Spinal cord (tissue), 10 donors: ENCODE measurements around the gene KCP. TPM values are rescaled to one million over a fixed set of nuclear protein-coding genes. Genes with fewer than 3 reads are reported as not detected.

Experiments used
- DNase-seq, 6 donors: peaks; one replicate each; pipeline versions ENCODE4 v3.0.0 to v3.0.0-alpha.2; 2013 to 2015; ENCODE audit warnings: low spot score in 6 of 6, low read depth in 4 of 6
- H3K27ac ChIP-seq: one replicate; pipeline ENCODE4 v1.5.1; 2013; ENCODE audit warnings: low read depth, low read length, control low read depth
- H3K27me3 ChIP-seq: one replicate; pipeline ENCODE4 v1.6.1; 2013; ENCODE audit warnings: low read length; ENCODE audit not compliant: control insufficient read depth, insufficient read depth
- H3K36me3 ChIP-seq: one replicate; pipeline ENCODE4 v1.6.1; 2013; ENCODE audit warnings: low read length; ENCODE audit not compliant: control insufficient read depth, insufficient read depth
- H3K4me1 ChIP-seq: one replicate; pipeline ENCODE4 v1.6.1; 2013; ENCODE audit warnings: low read length; ENCODE audit not compliant: control insufficient read depth, insufficient read depth
- H3K4me3 ChIP-seq: one replicate; pipeline ENCODE4 v1.5.1; 2013; ENCODE audit warnings: low read depth, low read length, control low read depth
- H3K9me3 ChIP-seq: one replicate; pipeline ENCODE4 v1.6.1; 2013; ENCODE audit warnings: low read length; ENCODE audit not compliant: control insufficient read depth, insufficient read depth
- WGBS: methylation state at CpG from one replicate; pipeline ENCODE4 v1.1.5; 2013; ENCODE audit warnings: missing lambda C conversion rate; ENCODE audit not compliant: insufficient coverage; 5-methylcytosine and 5-hydroxymethylcytosine counted together
- polyA plus RNA-seq, 2 donors: library from polyadenylated mRNA; unstranded; fragments of 120-200 nt; gene quantifications; one replicate each; pipeline ENCODE4 v1.2.1, GENCODE V29; 2013; ENCODE audit not compliant: insufficient read length in 2 of 2
- total RNA-seq, 2 donors: library from RNA; depleted of rRNA in 1 of 2; stranded (reverse); fragments of 120-200 nt in 1 of 2; fragments of >200 nt in 1 of 2; gene quantifications; one replicate each; pipeline versions ENCODE4 v1.2.3 to v1.2.4, GENCODE V29; 2013 to 2014
- donor health status: healthy.

KCP gene
- total and polyA plus RNA-seq, 4 donors = 0.40 to 2.3 (median 1.6) TPM

DNA sequence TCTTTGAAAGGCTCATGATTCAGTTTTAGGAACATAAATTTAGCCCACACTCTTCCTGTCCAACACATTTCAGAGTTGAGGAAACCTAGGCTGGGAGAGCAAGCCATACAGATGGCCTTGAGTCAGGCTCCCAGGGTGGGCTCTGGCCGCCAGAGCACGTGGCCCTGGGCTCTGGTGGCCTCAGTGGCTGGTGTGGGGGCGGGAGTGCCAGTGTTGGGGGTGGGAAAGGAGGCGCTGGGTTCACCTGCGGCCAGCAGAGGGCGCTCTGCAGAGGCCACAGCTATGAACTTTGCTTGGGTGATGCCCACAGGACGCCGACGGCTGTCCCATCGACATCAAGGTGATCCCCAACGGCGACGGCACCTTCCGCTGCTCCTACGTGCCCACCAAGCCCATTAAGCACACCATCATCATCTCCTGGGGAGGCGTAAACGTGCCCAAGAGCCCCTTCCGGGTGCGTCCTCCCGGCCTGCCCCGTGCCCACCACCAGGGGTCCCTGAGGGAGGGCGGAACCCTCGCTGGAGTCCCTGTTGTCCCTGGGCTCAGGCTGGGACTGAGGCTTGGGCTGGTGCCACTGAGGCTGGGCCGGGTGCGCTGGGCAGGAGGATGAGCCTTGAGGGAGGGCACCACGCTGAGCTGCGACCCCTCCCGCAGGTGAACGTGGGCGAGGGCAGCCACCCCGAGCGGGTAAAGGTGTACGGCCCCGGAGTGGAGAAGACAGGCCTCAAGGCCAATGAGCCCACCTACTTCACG lies 68.4 kb downstream of the KCP start:
- Histone ChIP-seq H3K9me3 (no peaks in the 10 kb centered on the region), H3K36me3 (peaks cover 97% of the 10 kb centered on the region), H3K4me1 (peaks cover 10% of the 10 kb centered on the region), H3K27me3 (no peaks in the 10 kb centered on the region), H3K27ac (no peak overlapping the region), H3K4me3 (no peak overlapping the region)
- 55% methylated on average over 31 of the region's 35 CpGs for WGBS
- DNase-seq = peak in 1 of 6 donors; percentile 26

DNA sequence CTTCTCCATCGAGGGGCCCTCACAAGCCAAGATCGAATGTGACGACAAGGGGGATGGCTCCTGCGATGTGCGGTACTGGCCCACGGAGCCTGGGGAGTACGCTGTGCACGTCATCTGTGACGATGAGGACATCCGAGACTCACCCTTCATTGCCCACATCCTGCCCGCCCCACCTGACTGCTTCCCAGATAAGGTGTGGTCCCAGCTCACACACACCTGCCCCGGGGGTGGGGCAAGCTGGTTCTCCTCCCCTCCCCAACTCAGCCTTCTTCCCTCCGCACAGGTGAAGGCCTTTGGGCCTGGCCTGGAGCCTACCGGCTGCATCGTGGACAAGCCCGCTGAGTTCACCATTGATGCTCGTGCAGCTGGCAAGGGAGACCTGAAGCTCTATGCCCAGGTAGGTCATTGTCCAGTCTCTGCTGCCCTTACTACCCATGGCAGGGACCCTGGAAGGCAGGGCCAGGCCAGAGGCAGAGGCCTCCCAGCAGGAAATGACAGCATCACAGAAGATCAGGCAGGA lies 69.3 kb downstream of the KCP start:
- Histone ChIP-seq H3K36me3 (peaks cover 97% of the 10 kb centered on the region), H3K4me3 (no peak overlapping the region), H3K9me3 (no peaks in the 10 kb centered on the region), H3K27ac (no peak overlapping the region), H3K4me1 (peaks cover 18% of the 10 kb centered on the region), H3K27me3 (no peaks in the 10 kb centered on the region)
- WGBS = 86% methylated on average over 17 of the region's 17 CpGs
- no peak for DNase-seq

DNA sequence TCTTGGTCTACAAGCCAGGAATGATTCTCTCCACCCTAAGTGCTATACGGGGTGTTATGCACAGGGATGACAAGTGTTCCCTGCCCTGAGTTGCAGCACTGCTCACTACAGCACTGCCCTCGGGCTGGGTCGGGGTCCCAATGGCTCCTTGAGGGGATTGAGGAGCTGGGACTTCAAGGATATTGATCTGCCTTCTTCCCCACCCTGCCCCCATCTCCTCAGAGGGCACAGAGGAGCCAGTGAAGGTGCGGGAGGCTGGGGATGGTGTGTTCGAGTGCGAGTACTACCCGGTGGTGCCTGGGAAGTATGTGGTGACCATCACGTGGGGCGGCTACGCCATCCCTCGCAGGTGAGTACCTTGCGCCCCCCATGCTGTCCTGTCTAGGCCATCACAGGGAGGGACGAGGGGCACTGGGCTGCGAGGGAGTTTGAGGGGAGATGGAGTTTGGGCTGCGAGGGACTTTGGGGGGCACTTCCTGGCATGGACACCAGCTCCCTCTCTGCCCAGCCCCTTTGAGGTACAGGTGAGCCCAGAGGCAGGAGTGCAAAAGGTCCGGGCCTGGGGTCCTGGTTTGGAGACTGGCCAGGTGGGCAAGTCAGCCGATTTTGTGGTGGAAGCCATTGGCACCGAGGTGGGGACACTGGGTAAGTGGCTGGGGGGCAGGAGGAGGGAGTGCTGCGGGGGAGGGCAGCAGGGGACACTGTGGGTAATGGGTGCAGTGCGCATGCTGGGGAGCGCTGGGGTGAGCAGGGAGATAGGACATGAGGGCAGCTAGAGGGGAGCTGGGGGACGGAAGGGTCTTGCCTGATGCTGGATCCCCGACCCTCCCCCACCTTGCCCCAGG lies 70.0 kb downstream of the KCP start:
- Histone ChIP-seq H3K4me3 (no peak overlapping the region), H3K36me3 (peaks cover 97% of the 10 kb centered on the region), H3K4me1 (peaks cover 25% of the 10 kb centered on the region), H3K9me3 (no peaks in the 10 kb centered on the region), H3K27me3 (no peaks in the 10 kb centered on the region), H3K27ac (no peak overlapping the region)
- no peak for DNase-seq
- 91% methylated on average over 22 of the region's 23 CpGs for WGBS

DNA sequence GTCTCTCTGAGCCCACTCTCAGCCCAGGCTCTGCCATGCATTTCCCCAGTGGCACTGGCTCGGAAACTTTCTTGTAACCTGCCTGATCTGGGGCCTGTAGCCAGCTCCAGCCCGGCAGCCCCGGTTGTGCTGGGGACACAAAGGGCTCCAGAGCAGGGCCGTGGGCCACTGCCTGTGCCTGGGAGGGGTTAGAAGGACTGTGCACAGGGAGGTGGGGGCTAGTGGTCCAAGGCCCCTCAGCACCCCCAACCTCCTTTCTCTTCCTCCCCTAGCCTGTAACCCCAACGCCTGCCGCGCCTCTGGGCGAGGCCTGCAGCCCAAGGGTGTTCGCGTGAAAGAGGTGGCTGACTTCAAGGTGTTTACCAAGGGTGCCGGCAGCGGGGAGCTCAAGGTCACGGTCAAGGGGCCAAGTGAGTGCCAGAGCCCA lies 70.7 kb downstream of the KCP start:
- no peak overlapping the region for H3K27ac ChIP-seq
- WGBS = 80% methylated on average over 11 of the region's 13 CpGs
- peaks cover 97% of the 10 kb centered on the region for H3K36me3 ChIP-seq
- peaks cover 32% of the 10 kb centered on the region for H3K4me1 ChIP-seq
- no peak overlapping the region for H3K4me3 ChIP-seq
- no peaks in the 10 kb centered on the region for H3K9me3 ChIP-seq
- no peak for DNase-seq
- H3K27me3 ChIP-seq = no peaks in the 10 kb centered on the region

DNA sequence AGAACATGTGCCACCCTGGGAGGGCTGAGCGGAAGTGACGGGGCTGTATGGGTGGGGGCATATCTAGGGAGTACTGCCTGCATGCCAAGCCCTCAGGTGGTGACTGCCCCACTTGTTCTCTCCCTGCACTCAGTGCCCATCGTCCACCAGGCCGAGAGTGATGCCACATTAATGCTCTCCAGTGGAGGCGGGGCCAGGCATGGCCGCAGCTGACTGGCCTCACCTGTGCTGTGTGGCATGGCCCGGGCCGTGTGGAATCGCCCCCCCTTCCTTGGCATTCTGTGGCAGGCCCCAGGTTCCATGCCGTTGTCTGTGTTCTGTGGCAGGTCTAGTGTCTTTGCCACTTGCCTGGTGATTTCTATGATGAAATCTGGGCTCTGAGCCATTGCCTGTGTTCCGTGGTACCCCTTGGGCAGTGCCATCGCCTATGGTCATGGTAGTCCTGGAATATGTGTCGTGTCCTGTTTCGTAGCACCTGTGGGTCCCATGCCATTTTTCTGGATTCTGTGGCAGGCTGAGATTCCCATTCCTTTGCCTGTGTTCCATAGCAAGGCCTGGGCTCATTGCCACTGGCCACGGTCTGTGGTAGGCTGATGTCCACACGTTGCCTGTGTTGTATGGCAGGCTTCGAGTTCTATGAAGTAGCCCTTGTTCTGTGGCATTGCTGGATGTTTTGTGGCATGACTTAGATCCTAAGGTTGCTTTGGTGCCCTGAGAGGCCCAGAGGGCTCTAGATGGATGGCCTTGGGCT lies 71.4 kb downstream of the KCP start:
- peaks cover 90% of the 10 kb centered on the region for H3K36me3 ChIP-seq
- 85% methylated on average over 17 of the region's 17 CpGs for WGBS
- peaks cover 32% of the 10 kb centered on the region for H3K4me1 ChIP-seq
- no peak for DNase-seq
- no peaks in the 10 kb centered on the region for H3K27me3 ChIP-seq
- no peaks in the 10 kb centered on the region for H3K9me3 ChIP-seq
- H3K4me3 ChIP-seq = no peak overlapping the region
- H3K27ac ChIP-seq = no peak overlapping the region

DNA sequence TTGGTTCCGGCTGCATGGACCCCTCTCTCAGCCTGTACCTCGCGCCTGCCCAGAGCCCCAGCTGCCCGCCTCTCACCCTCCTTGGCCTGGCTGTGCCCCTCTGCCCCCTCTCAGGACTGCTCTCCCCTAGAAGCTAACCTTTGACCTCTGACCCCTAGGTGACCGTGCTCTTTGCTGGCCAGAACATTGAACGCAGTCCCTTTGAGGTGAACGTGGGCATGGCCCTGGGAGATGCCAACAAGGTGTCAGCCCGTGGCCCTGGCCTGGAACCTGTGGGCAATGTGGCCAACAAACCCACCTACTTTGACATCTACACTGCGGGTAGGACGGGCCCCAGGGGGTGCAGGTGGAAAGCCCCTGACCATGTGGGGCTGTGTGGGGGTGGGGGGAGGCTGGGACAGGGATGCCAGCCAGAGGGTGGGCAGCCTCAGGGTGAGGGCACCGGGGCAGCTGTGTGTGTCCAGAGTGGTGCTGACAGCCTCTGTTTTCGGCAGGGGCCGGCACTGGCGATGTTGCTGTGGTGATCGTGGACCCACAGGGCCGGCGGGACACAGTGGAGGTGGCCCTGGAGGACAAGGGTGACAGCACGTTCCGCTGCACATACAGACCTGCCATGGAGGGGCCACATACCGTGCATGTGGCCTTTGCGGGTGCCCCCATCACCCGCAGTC lies 72.3 kb downstream of the KCP start:
- H3K4me3 ChIP-seq = no peak overlapping the region
- 91% methylated on average over 20 of the region's 22 CpGs for WGBS
- H3K4me1 ChIP-seq = peaks cover 39% of the 10 kb centered on the region
- no peak for DNase-seq
- peaks cover 81% of the 10 kb centered on the region for H3K36me3 ChIP-seq
- no peaks in the 10 kb centered on the region for H3K9me3 ChIP-seq
- no peak overlapping the region for H3K27ac ChIP-seq
- H3K27me3 ChIP-seq = no peaks in the 10 kb centered on the region

DNA sequence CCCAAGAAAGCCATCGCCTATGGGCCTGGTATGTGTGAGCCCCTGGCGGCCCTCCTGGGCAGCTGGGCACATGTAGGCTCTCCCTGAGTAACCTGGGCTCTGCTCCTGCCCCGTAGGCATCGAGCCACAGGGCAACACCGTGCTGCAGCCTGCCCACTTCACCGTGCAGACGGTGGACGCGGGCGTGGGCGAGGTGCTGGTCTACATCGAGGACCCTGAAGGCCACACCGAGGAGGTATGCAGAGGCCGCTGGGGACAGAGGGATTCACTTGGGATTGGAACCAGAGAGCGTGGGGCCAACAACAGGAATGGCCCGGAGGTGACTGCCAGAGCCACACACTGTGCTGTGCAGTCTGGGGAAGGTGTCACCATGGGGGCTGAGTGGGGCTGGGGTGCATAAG lies 73.0 kb downstream of the KCP start:
- no peak for DNase-seq
- Histone ChIP-seq H3K27me3 (no peaks in the 10 kb centered on the region), H3K4me1 (peaks cover 47% of the 10 kb centered on the region), H3K27ac (no peak overlapping the region), H3K4me3 (no peak overlapping the region), H3K36me3 (peaks cover 74% of the 10 kb centered on the region), H3K9me3 (no peaks in the 10 kb centered on the region)
- 90% methylated on average over 16 of the region's 16 CpGs for WGBS

DNA sequence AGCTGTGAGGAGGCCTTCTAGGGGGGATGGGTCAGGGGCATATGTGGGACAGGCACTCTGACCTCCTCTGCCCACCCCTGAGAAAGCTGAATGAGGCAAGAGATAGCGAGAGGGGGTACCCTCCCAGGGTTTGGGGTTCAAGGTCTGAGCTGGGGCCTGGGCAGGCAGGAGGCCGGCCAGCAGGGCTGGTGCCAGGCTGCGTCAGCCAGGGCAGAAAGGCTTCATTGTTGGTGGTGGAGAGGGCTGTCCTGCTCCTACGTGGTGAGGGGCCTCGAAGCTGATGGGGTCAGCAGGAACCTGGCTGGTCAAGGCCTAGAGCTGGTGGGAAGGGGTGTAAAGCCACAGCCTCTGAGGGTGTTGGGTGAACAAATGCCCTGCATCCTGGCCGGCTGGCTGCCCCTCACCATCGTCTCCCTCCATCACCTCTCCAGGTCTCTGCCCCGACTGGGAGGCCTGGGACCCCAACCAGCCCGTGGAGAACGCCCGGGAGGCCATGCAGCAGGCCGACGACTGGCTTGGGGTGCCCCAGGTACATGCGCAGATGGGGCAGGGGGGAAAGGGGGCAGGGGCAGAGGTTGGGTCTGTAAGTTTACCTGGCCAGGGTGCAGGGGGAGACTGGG lies 73.7 kb downstream of the KCP start:
- H3K27ac ChIP-seq = no peak overlapping the region
- H3K27me3 ChIP-seq = no peaks in the 10 kb centered on the region
- H3K36me3 ChIP-seq = peaks cover 67% of the 10 kb centered on the region
- no peaks in the 10 kb centered on the region for H3K9me3 ChIP-seq
- DNase-seq = no peak
- no peak overlapping the region for H3K4me3 ChIP-seq
- WGBS = 78% methylated on average over 5 of the region's 14 CpGs
- peaks cover 53% of the 10 kb centered on the region for H3K4me1 ChIP-seq
